SU-DHL-6 (cell line): ENCODE results near the gene LIX1L.

Source experiments
- EZH2phosphoT487 ChIP-seq: fragments of 200-600 bp; sonication (generic), shearing (Covaris generic); conservative IDR thresholded peaks from 2 replicates; pipeline ENCODE4 v1.6.1; 2018; ENCODE audit warnings: mild to moderate bottlenecking, antibody characterized with exemption, low read length, moderate library complexity, mixed read lengths
- TF ChIP-seq, protein P1 (sequence below): fragments of 200-600 bp; sonication (generic); IDR thresholded peaks from one replicate; pipeline ENCODE4 v1.5.1; 2017; ENCODE audit warnings: antibody characterized with exemption, mild to moderate bottlenecking, low read length, moderate library complexity; ENCODE audit not compliant: insufficient read depth, poor library complexity, severe bottlenecking

DNA sequence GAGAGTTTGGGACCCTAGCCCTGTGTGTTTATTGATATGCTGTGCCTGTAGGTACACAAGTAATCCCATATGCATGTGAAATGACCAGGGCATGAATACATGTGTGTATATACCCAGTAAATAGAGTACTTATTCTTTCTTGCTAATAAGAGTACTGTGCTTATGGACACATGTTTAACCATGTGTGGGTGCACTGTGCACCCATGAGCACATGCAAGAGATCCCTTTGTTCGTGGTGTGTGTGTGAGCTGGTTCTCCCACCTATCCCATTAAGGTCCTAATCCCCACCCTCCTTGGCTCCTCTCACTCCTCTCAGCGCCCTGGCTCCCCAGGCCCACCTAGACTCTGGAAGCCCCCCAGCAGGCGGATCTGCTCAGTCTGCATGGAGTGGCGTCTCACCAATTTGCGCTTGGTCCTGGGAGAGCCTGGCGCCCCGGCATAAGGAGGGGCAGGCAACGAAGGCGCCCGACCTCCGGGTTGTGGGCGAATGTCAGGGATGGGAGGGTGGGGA, 2.2 kb upstream of the LIX1L start:
- TF ChIP-seq, protein P1, sequence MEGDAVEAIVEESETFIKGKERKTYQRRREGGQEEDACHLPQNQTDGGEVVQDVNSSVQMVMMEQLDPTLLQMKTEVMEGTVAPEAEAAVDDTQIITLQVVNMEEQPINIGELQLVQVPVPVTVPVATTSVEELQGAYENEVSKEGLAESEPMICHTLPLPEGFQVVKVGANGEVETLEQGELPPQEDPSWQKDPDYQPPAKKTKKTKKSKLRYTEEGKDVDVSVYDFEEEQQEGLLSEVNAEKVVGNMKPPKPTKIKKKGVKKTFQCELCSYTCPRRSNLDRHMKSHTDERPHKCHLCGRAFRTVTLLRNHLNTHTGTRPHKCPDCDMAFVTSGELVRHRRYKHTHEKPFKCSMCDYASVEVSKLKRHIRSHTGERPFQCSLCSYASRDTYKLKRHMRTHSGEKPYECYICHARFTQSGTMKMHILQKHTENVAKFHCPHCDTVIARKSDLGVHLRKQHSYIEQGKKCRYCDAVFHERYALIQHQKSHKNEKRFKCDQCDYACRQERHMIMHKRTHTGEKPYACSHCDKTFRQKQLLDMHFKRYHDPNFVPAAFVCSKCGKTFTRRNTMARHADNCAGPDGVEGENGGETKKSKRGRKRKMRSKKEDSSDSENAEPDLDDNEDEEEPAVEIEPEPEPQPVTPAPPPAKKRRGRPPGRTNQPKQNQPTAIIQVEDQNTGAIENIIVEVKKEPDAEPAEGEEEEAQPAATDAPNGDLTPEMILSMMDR: no peak
- no peak for TF ChIP-seq EZH2phosphoT487
